HEK293 (cell line): ENCODE measurements around the gene PLEKHH2.

Experiments used
- CTCF ChIA-PET: fragments of 350-600 bp; formaldehyde crosslinking; extraction: SDS; loops from one replicate; lab custom pipeline; 2021; ENCODE audit warnings: antibody characterized with exemption; lab: Yijun Ruan, JAX
- POLR2A ChIA-PET: fragments of 300-600 bp; formaldehyde crosslinking; extraction: SDS; loops from one replicate; lab custom pipeline; 2020; ENCODE audit warnings: antibody characterized with exemption, inconsistent platforms; lab: Yijun Ruan, JAX
- H3K27ac ChIP-seq: fragments of 200-500 bp; sonication (Bioruptor generic); 2 replicates; pipeline ENCODE4 v1.5.1; 2014; ENCODE audit warnings: low read depth, low read length, control low read depth, inconsistent platforms; ENCODE audit errors: extremely low read depth
- H3K36me3 ChIP-seq, 2 experiments: fragments of 200-500 bp in 1 of 2; sonication (Bioruptor generic) in 1 of 2; 1 replicate in 1 of 2; 2 replicates in 1 of 2; pipeline ENCODE4 v1.5.1; 2014 to 2017; ENCODE audit warnings: inconsistent platforms in 2 of 2, low read length in 2 of 2; ENCODE audit not compliant: control insufficient read depth in 2 of 2, insufficient read depth in 1 of 2
- H3K4me1 ChIP-seq: fragments of 200-500 bp; sonication (Bioruptor generic); 2 replicates; pipeline ENCODE4 v1.5.1; 2014; ENCODE audit warnings: mild to moderate bottlenecking, low read length, inconsistent platforms; ENCODE audit not compliant: control insufficient read depth, insufficient read depth
- H3K4me3 ChIP-seq: 2 replicates; pipeline ENCODE4 v1.5.1; 2011; ENCODE audit warnings: low read depth, mild to moderate bottlenecking, control low read depth, low read length, moderate library complexity
- H3K9me3 ChIP-seq: fragments of 200-500 bp; sonication (Bioruptor generic); 2 replicates; pipeline ENCODE4 v1.5.1; 2014; ENCODE audit warnings: low read depth, low read length, inconsistent platforms; ENCODE audit not compliant: control insufficient read depth, insufficient read depth
- GLI4 ChIP-seq: fragments of 450-650 bp; formaldehyde crosslinking; IDR thresholded peaks from 2 replicates; pipeline ENCODE4 v1.5.1; 2016; ENCODE audit warnings: missing biosample characterization, missing genetic modification characterization
- KLF10 ChIP-seq: fragments of 450-650 bp; IDR thresholded peaks from 2 replicates; pipeline ENCODE4 v1.5.1; 2018; ENCODE audit warnings: missing biosample characterization, mild to moderate bottlenecking, missing genetic modification characterization
- OSR2 ChIP-seq: fragments of 450-650 bp; formaldehyde crosslinking; IDR thresholded peaks from 2 replicates; pipeline ENCODE4 v1.5.1; 2016; ENCODE audit warnings: missing biosample characterization, missing genetic modification characterization
- SP3 ChIP-seq: fragments of 450-650 bp; formaldehyde crosslinking; IDR thresholded peaks from 2 replicates; pipeline ENCODE4 v1.5.1; 2016; ENCODE audit warnings: missing biosample characterization, missing genetic modification characterization
- YY1 ChIP-seq: fragments of 450-650 bp; formaldehyde crosslinking; IDR thresholded peaks from 2 replicates; pipeline ENCODE4 v1.5.1; 2018; ENCODE audit warnings: missing biosample characterization, missing genetic modification characterization
- ZBTB17 ChIP-seq: fragments of 450-650 bp; formaldehyde crosslinking; IDR thresholded peaks from 2 replicates; pipeline ENCODE4 v1.5.1; 2016; ENCODE audit warnings: missing biosample characterization, missing genetic modification characterization
- ZNF121 ChIP-seq: fragments of 450-650 bp; formaldehyde crosslinking; IDR thresholded peaks from 2 replicates; pipeline ENCODE4 v1.5.1; 2016; ENCODE audit warnings: missing biosample characterization, missing genetic modification characterization
- ZNF19 ChIP-seq: fragments of 450-650 bp; formaldehyde crosslinking; IDR thresholded peaks from 2 replicates; pipeline ENCODE4; 2016; ENCODE audit warnings: missing biosample characterization, missing genetic modification characterization, low read depth
- ZNF2 ChIP-seq: fragments of 450-650 bp; formaldehyde crosslinking; IDR thresholded peaks from 2 replicates; pipeline ENCODE4 v1.5.1; 2016; ENCODE audit warnings: missing biosample characterization, missing genetic modification characterization
- ZNF23 ChIP-seq: fragments of 450-650 bp; formaldehyde crosslinking; IDR thresholded peaks from 2 replicates; pipeline ENCODE4 v1.5.1; 2016; ENCODE audit warnings: missing biosample characterization, missing genetic modification characterization, borderline replicate concordance
- ZNF341 ChIP-seq: fragments of 450-650 bp; formaldehyde crosslinking; IDR thresholded peaks from 2 replicates; pipeline ENCODE4; 2016; ENCODE audit warnings: low read depth, missing biosample characterization, missing genetic modification characterization
- ZNF518A ChIP-seq: fragments of 450-650 bp; formaldehyde crosslinking; conservative IDR thresholded peaks from 2 replicates; pipeline ENCODE4 v1.5.1; 2016; ENCODE audit warnings: low read depth, missing biosample characterization, missing genetic modification characterization
- ZNF560 ChIP-seq: fragments of 450-650 bp; formaldehyde crosslinking; IDR thresholded peaks from 2 replicates; pipeline ENCODE4 v1.5.1; 2017; ENCODE audit warnings: missing biosample characterization, missing genetic modification characterization, borderline replicate concordance
- ZNF660 ChIP-seq: fragments of 450-650 bp; IDR thresholded peaks from 2 replicates; pipeline ENCODE4 v1.5.1; 2018; ENCODE audit warnings: missing biosample characterization, mild to moderate bottlenecking, missing genetic modification characterization
- ZNF776 ChIP-seq: fragments of 450-650 bp; formaldehyde crosslinking; IDR thresholded peaks from 2 replicates; pipeline ENCODE4 v1.5.0; 2017; ENCODE audit warnings: missing biosample characterization, missing genetic modification characterization, borderline replicate concordance
- TF ChIP-seq, protein P1 (sequence below): fragments of 450-650 bp; formaldehyde crosslinking; IDR thresholded peaks from 2 replicates; pipeline ENCODE4 v1.5.1; 2017; ENCODE audit warnings: missing biosample characterization, missing genetic modification characterization
- TF ChIP-seq, protein P2 (sequence below): fragments of 450-650 bp; formaldehyde crosslinking; IDR thresholded peaks from 2 replicates; pipeline ENCODE4 v1.5.1; 2016; ENCODE audit warnings: missing biosample characterization, missing genetic modification characterization

Gene PLEKHH2

GRCh38 chr2:43788646-43789045, 151.6 kb downstream of the PLEKHH2 start (continued):
- no peak for TF ChIP-seq ZNF518A (tag by site-specific recombination)
- no peak for TF ChIP-seq SP3
- TF ChIP-seq ZNF776, result no peak
- TF ChIP-seq, protein P1, sequence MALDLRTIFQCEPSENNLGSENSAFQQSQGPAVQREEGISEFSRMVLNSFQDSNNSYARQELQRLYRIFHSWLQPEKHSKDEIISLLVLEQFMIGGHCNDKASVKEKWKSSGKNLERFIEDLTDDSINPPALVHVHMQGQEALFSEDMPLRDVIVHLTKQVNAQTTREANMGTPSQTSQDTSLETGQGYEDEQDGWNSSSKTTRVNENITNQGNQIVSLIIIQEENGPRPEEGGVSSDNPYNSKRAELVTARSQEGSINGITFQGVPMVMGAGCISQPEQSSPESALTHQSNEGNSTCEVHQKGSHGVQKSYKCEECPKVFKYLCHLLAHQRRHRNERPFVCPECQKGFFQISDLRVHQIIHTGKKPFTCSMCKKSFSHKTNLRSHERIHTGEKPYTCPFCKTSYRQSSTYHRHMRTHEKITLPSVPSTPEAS (tag by site-specific recombination), result no peak
- TF ChIP-seq KLF10, result no peak
- no peak for TF ChIP-seq GLI4
- no peak for TF ChIP-seq ZNF23 (tag by site-specific recombination)
- TF ChIP-seq ZNF660 (tag by site-specific recombination), result no peak
- TF ChIP-seq OSR2 (tag by site-specific recombination), result no peak
- no peak for TF ChIP-seq ZNF560 (tag by site-specific recombination)
- no peak for TF ChIP-seq ZBTB17 (tag by site-specific recombination)

- Histone ChIP-seq H3K27ac (no peak overlapping the region), H3K4me1 (no peaks in the 10 kb centered on the region), H3K36me3 (peaks cover 9 to 34% of the 10 kb centered on the region in 2 experiments; a peak in 2 of 3 replicates), H3K9me3 (no peaks in the 10 kb centered on the region), H3K4me3 (no peak overlapping the region)
- POLR2A ChIA-PET, result interaction anchor here (1.3 kb wide), 1 partner anchor 19 kb away, joined by 3 read pairs; no protein-coding TSS in a partner anchor
- no peak for TF ChIP-seq ZNF19 (tag by site-specific recombination)
- TF ChIP-seq YY1 (tag by site-specific recombination), result no peak
- no peak for TF ChIP-seq ZNF2
- CTCF ChIA-PET, result interaction anchor here (0.6 to 1.4 kb wide), 3 partner anchors 9 to 182 kb away, joined by 3 to 4 read pairs (median 3); no protein-coding TSS in a partner anchor
Observed at GRCh38 chr2:43790147-43790546, 153.1 kb downstream of the PLEKHH2 start.

DNA sequence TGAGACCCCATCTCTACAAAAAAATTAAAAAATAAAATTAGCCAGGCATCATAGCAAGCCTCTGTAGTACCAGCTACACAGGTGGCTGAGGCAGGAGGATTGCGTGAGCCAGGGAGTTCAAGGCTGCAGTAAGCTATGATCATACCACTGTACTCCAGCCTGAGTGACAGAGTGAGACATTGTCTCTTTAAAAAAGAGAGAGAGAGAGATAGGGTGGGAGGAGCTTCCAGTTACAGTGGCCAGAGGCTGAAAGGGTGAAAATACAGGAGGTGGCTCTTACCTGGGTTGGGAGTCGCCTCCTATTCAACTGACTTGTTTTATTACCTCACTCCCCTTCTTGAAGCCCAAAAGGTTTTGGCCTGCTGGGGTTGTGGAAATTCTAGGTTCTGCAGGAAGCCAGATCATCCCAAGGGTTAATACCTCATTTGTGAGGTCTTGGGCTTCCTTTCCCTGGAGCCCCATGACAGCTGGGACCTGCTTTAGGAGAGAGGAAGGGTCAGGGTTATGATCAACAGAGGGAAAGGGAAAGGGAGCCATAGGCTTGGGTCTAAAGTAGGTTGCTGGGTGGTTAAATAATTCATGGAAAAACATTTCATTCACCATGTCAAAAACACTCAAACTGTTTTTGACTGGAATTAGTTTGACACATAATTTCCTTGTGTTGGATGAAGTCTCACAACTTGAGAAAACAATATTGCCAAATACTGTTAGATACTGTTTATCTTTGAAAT, 154.1 kb downstream of the PLEKHH2 start:
- Histone ChIP-seq H3K27ac (no peak overlapping the region), H3K4me1 (no peaks in the 10 kb centered on the region), H3K36me3 (peaks cover 12 to 36% of the 10 kb centered on the region in 2 experiments; a peak in 2 of 3 replicates), H3K9me3 (no peaks in the 10 kb centered on the region), H3K4me3 (no peak overlapping the region)
- ChIA-PET POLR2A (interaction anchor here (1.3 kb wide), 1 partner anchor 20 kb away, joined by 3 read pairs; no protein-coding TSS in a partner anchor), CTCF (interaction anchor here (0.5 to 0.6 kb wide), 2 partner anchors 439 to 624 kb away, joined by 3 read pairs; no protein-coding TSS in a partner anchor)
- TF ChIP-seq ZNF121, result 0 out of 2 replicates have a peak, but pooled peaks have one; percentile 27
- TF ChIP-seq, protein P2, sequence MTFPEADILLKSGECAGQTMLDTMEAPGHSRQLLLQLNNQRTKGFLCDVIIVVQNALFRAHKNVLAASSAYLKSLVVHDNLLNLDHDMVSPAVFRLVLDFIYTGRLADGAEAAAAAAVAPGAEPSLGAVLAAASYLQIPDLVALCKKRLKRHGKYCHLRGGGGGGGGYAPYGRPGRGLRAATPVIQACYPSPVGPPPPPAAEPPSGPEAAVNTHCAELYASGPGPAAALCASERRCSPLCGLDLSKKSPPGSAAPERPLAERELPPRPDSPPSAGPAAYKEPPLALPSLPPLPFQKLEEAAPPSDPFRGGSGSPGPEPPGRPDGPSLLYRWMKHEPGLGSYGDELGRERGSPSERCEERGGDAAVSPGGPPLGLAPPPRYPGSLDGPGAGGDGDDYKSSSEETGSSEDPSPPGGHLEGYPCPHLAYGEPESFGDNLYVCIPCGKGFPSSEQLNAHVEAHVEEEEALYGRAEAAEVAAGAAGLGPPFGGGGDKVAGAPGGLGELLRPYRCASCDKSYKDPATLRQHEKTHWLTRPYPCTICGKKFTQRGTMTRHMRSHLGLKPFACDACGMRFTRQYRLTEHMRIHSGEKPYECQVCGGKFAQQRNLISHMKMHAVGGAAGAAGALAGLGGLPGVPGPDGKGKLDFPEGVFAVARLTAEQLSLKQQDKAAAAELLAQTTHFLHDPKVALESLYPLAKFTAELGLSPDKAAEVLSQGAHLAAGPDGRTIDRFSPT (tag by site-specific recombination), result no peak
- TF ChIP-seq ZNF341 (tag by site-specific recombination), result no peak
